ENCODE data around the gene UBR4.

Gene UBR4

DNA sequence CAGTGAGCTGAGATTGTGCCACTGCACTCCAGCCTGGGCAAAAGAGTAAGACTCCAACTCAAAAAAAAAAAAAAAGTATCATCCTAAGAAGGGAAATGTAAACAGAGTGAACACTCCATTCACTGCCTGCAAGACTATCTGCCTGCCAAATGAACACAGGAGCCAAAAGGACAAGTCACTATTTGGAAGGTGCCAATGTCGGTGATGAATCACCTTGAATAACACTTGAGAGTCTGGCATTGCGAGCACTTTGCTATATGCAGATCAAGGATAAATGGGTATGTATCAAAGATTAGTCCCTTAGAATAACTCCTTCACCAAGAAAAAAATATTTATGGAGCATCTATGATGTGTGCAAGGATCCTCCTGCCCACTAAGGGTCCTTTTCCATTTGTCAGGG is 6.6 kb downstream of the UBR4 start:
- peak; percentile 60 for DNase-seq (ENCODE audit: low spot score)
- peak overlapping the region; percentile 59 for H3K27ac ChIP-seq
- ChIA-PET CTCF (no interaction called here), POLR2A (ENCODE audit: low non-redundant PET) (no interaction called here)
- TF ChIP-seq, protein P1, sequence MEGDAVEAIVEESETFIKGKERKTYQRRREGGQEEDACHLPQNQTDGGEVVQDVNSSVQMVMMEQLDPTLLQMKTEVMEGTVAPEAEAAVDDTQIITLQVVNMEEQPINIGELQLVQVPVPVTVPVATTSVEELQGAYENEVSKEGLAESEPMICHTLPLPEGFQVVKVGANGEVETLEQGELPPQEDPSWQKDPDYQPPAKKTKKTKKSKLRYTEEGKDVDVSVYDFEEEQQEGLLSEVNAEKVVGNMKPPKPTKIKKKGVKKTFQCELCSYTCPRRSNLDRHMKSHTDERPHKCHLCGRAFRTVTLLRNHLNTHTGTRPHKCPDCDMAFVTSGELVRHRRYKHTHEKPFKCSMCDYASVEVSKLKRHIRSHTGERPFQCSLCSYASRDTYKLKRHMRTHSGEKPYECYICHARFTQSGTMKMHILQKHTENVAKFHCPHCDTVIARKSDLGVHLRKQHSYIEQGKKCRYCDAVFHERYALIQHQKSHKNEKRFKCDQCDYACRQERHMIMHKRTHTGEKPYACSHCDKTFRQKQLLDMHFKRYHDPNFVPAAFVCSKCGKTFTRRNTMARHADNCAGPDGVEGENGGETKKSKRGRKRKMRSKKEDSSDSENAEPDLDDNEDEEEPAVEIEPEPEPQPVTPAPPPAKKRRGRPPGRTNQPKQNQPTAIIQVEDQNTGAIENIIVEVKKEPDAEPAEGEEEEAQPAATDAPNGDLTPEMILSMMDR (conservative IDR thresholded peaks at IDR 0.05; ENCODE audit: low read depth) = no peak

DNA sequence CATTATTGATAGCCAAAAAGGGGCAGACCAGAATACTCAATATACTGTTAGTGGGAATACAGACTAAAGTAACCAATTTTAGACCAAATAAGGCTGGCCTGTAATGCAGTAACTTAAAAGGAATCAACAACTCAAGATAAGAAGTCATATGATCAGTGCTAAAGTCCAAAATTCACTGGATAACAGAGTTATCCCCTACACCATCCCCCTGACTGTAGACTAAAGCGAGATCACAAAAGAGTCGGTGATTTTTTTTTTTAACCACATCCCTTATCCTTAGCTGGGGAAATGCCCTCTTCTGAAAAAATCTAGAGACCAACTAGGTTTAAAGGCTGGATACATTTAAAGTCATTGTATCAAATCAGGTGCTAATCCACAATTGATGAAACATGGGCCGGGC is 7.7 kb downstream of the UBR4 start:
- H3K27ac ChIP-seq = no peak overlapping the region

DNA sequence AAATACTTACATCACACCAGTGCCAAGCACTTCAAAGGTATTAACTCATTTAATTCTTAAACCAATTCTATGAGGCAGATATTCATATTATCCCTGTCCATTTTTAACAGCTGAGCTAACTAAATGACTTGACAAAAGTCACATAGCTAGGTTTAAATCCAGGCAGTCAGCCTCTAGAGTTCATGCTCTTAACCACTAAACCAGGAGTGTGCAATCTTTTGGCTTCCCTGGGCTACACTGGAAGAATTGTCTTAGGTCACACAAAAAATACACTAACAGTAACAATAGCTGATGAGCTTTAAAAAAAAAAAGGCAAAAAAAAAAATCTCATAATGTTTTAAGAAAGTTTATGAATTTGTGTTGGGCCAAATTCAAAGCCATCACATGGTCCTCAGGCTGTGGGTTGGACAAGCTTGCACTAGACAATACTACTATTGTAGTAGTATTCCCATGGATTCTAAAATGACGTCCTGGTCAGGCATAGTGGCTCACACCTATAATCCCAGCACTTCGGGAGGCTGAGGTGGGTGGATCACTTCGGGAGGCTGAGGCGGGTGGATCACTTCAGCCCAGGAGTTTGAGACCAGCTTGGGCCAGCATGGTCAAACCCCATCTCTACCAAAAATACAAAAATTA is 10.0 kb downstream of the UBR4 start:
- POLR2A ChIA-PET (ENCODE audit: low non-redundant PET) = no interaction called here
- CTCF ChIA-PET = interaction anchor here (0.7 kb wide), 2 partner anchors 24 to 83 kb away, joined by 3 read pairs; no protein-coding TSS in a partner anchor
- TF ChIP-seq, protein P1 (conservative IDR thresholded peaks at IDR 0.05; ENCODE audit: low read depth) = no peak
- DNase-seq (ENCODE audit: low spot score) = no peak
- no peak overlapping the region for H3K27ac ChIP-seq

More for the DNA sequence above, 7.7 kb downstream of the UBR4 start:
- no peak for DNase-seq (ENCODE audit: low spot score)
- ChIA-PET POLR2A (ENCODE audit: low non-redundant PET) (no interaction called here), CTCF (no interaction called here)
- TF ChIP-seq, protein P1 (conservative IDR thresholded peaks at IDR 0.05; ENCODE audit: low read depth) = no peak

DNA sequence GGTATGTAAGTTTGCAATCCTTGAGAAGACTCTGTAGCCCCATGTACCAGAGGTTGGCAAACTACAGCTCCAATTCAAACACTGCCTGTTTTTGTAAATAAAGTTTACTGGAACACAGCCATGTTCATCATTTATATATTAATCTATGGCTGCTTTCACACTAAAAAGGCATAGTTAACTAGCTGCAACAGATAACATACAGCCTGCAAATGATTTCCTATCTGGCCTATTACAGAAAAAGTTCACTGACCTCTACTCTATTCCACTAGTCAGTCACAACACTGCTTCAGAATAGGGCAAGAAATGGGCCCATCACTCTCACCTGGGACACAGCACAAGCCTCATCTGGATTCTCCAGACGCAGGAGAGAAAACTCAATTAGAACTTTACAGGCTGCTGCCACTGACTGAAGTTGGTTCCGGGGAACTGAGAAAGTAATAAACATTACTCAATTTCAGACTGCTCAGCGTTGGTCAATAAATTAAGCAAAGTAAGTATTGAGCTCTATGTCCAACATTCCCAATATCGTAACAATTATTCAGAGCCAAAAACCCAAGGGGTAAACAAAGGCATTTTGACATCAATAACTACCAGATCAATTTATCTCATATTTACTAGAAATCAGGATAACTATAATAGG is 10.6 kb downstream of the UBR4 start:
- TF ChIP-seq, protein P1 (conservative IDR thresholded peaks at IDR 0.05; ENCODE audit: low read depth) = no peak
- DNase-seq (ENCODE audit: low spot score) = no peak
- POLR2A ChIA-PET (ENCODE audit: low non-redundant PET) = no interaction called here
- CTCF ChIA-PET = interaction anchor here (0.7 kb wide), 2 partner anchors 23 to 82 kb away, joined by 3 read pairs; no protein-coding TSS in a partner anchor
- no peak overlapping the region for H3K27ac ChIP-seq

DNA sequence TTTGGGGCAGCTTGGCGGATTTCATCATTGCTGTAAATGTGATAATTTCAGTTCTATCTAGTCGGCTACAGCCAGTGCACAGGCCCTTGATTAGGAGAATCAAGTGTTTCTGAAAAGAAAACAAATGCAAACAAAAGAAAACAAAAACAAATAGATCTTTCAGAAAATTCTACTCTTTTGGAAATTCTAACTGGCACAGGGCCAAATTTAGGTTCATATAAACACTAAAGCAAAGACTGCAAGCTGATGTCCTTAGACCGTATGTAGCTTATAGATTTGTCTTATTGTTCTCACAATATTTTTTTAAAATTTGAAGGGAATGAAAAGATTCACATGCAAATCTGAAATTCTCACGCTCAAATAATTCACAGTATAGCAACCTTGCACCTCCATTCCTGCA is 11.2 kb downstream of the UBR4 start:
- ChIA-PET CTCF (no interaction called here), POLR2A (ENCODE audit: low non-redundant PET) (no interaction called here)
- DNase-seq (ENCODE audit: low spot score) = no peak
- TF ChIP-seq, protein P1 (conservative IDR thresholded peaks at IDR 0.05; ENCODE audit: low read depth) = no peak
- no peak overlapping the region for H3K27ac ChIP-seq

DNA sequence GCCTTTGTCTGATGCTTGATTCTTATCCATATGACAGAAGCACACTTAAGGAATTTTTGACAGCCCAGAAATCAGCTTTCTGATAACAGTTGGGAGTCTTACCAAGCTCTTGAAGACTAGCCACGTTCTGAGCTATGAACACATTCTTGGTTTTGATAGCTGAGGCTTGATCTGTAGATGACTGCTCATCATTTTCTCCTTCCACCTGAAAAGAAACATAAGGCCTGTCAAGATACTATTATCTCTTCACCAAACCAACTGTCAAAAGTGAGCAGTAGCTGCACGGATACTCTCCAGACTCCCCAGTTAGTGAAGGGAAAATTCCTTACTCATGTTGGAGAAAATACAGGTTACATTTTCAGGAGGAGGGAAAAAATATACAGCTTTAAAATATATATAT is 12.2 kb downstream of the UBR4 start:
- POLR2A ChIA-PET (ENCODE audit: low non-redundant PET) = no interaction called here
- TF ChIP-seq, protein P1 (conservative IDR thresholded peaks at IDR 0.05; ENCODE audit: low read depth) = no peak
- CTCF ChIA-PET = interaction anchor here (1.0 kb wide), 1 partner anchor 19 kb away, joined by 5 read pairs; no protein-coding TSS in a partner anchor
- DNase-seq (ENCODE audit: low spot score) = no peak
- no peak overlapping the region for H3K27ac ChIP-seq
